A549 (cell line): ENCODE measurements around the gene DAGLA. TPM values are rescaled to one million over a fixed set of nuclear protein-coding genes. Genes with fewer than 3 reads are reported as not detected.

Experiments
- ATAC-seq, 2 experiments: fragments of 200-7000 bp in 1 of 2; fragments of >200 bp in 1 of 2; cut with Nextera tagmentation in 1 of 2; cut with Tn5 transposase in 1 of 2; 3 replicates each; pipeline versions ENCODE4 v1.8.0 to v1.9.1; 2018 to 2020; ENCODE audit warnings: mild to moderate bottlenecking in 1 of 2, moderate library complexity in 1 of 2
- CTCF ChIA-PET: fragments of 300-600 bp; sonication (Branson Sonifier 250); formaldehyde crosslinking; extraction: SDS; loops from one replicate; lab custom pipeline; 2021; ENCODE audit warnings: antibody characterized with exemption, inconsistent platforms; lab: Yijun Ruan, JAX
- POLR2A ChIA-PET: fragments of 350-600 bp; formaldehyde crosslinking; extraction: SDS; loops from one replicate; lab custom pipeline; 2021; ENCODE audit warnings: antibody characterized with exemption, inconsistent platforms; lab: Yijun Ruan, JAX
- DNase-seq, 2 experiments: peaks; one replicate each; pipeline versions ENCODE4 v3.0.0 to v3.0.0-alpha.2; 2011 to 2016; ENCODE audit warnings: low read depth in 1 of 2, low spot score in 1 of 2
- FAIRE-seq: peaks from 2 replicates; lab custom pipeline; 2011; peaks lifted over from hg19 to GRCh38; lab: Jason Lieb, UNC
- H3K27ac ChIP-seq, 2 experiments: fragments of >200 bp; sonication (Bioruptor Twin); formaldehyde crosslinking; 3 replicates each; pipeline ENCODE4 v1.5.1; 2016 to 2017
- H3K4me1 ChIP-seq: fragments of >200 bp; sonication (Bioruptor Twin); formaldehyde crosslinking; 3 replicates; pipeline ENCODE4 v1.6.1; 2016
- H3K4me2 ChIP-seq: fragments of >200 bp; sonication (Bioruptor Twin); formaldehyde crosslinking; 3 replicates; pipeline ENCODE4 v1.6.1; 2016
- H3K4me3 ChIP-seq: fragments of >200 bp; sonication (Bioruptor Twin); formaldehyde crosslinking; 3 replicates; pipeline ENCODE4 v1.5.1; 2016
- H3K9me3 ChIP-seq: fragments of >200 bp; sonication (Bioruptor Twin); formaldehyde crosslinking; 3 replicates; pipeline ENCODE4 v1.6.1; 2016
- ATOH8 ChIP-seq: fragments of 250-450 bp; sonication (Bioruptor Pico); IDR thresholded peaks from 2 replicates; pipeline ENCODE4 v1.5.0; 2020; ENCODE audit warnings: low read depth, mild to moderate bottlenecking, moderate library complexity
- CBX8 ChIP-seq: fragments of 200-600 bp; sonication (generic); IDR thresholded peaks from 2 replicates; pipeline ENCODE4 v1.6.1; 2016
- CEBPB ChIP-seq, 2 experiments: fragments of >200 bp in 1 of 2; sonication (Bioruptor Twin) in 1 of 2; formaldehyde crosslinking in 1 of 2; IDR thresholded peaks; 2 replicates each; pipeline ENCODE4 v1.6.1; 2012 to 2016
- CHD2 ChIP-seq: fragments of 150-350 bp; IDR thresholded peaks from 2 replicates; pipeline ENCODE4 v1.6.1; 2014; ENCODE audit warnings: low read length; ENCODE audit not compliant: partially characterized antibody
- CHD4 ChIP-seq: fragments of 200-600 bp; sonication (generic); IDR thresholded peaks from 2 replicates; pipeline ENCODE4 v1.6.1; 2016; ENCODE audit warnings: antibody characterized with exemption, mild to moderate bottlenecking, borderline replicate concordance
- E2F6 ChIP-seq: IDR thresholded peaks from 2 replicates; pipeline ENCODE4 v1.6.1; 2012; ENCODE audit warnings: low read depth, borderline replicate concordance
- EHF ChIP-seq: fragments of 250-450 bp; sonication (Bioruptor Pico); IDR thresholded peaks from 2 replicates; pipeline ENCODE4 v1.5.0; 2020; ENCODE audit warnings: mild to moderate bottlenecking
- FOSL2 ChIP-seq, 2 experiments: fragments of 450-650 bp in 1 of 2; fragments of >200 bp in 1 of 2; sonication (Bioruptor Twin) in 1 of 2; formaldehyde crosslinking; IDR thresholded peaks; 2 replicates each; pipeline versions ENCODE4 v1.5.0 to v1.6.1; 2016 to 2020; ENCODE audit warnings: mild to moderate bottlenecking in 1 of 2, moderate library complexity in 1 of 2
- HDAC2 ChIP-seq: fragments of 200-600 bp; sonication (generic); IDR thresholded peaks from 2 replicates; pipeline ENCODE4 v1.6.1; 2016
- HEYL ChIP-seq: fragments of 250-450 bp; sonication (Bioruptor Pico); IDR thresholded peaks from 2 replicates; pipeline ENCODE4 v1.8.0; 2021; ENCODE audit warnings: mild to moderate bottlenecking, moderate library complexity
- HMGXB4 ChIP-seq: fragments of 250-450 bp; sonication (Bioruptor Pico); IDR thresholded peaks from 2 replicates; pipeline ENCODE4 v1.5.0; 2021; ENCODE audit warnings: mild to moderate bottlenecking, moderate library complexity, borderline replicate concordance
- HOXB13 ChIP-seq: fragments of 250-450 bp; sonication (Bioruptor Pico); IDR thresholded peaks from 2 replicates; pipeline ENCODE4 v1.5.0; 2020; ENCODE audit warnings: low read depth, mild to moderate bottlenecking, moderate library complexity
- KDM1A ChIP-seq: fragments of 200-600 bp; sonication (generic); IDR thresholded peaks from 2 replicates; pipeline ENCODE4 v1.6.1; 2016; ENCODE audit warnings: low read depth, mild to moderate bottlenecking
- KDM5A ChIP-seq: fragments of 200-600 bp; sonication (generic); IDR thresholded peaks from 2 replicates; pipeline ENCODE4 v1.6.1; 2016; ENCODE audit warnings: antibody characterized with exemption, mild to moderate bottlenecking
- MAFK ChIP-seq: fragments of 450-650 bp; IDR thresholded peaks from 2 replicates; pipeline ENCODE4 v1.6.1; 2014; ENCODE audit not compliant: partially characterized antibody
- MAX ChIP-seq: IDR thresholded peaks from 2 replicates; pipeline ENCODE4 v1.6.1; 2012
- MYC ChIP-seq: IDR thresholded peaks from 2 replicates; pipeline ENCODE4 v1.6.1; 2012; ENCODE audit warnings: mild to moderate bottlenecking, inconsistent platforms, low read length, improper control_type of control experiment, borderline replicate concordance
- NR3C1 ChIP-seq: fragments of >200 bp; sonication (Bioruptor Twin); formaldehyde crosslinking; IDR thresholded peaks from 3 replicates; pipeline ENCODE4 v1.6.1; 2017
- PHF8 ChIP-seq: fragments of 200-600 bp; sonication (generic); IDR thresholded peaks from 2 replicates; pipeline ENCODE4 v1.6.1; 2016; ENCODE audit warnings: low read depth, mild to moderate bottlenecking, antibody characterized with exemption, moderate library complexity, borderline replicate concordance
- POLR2A ChIP-seq: IDR thresholded peaks from 2 replicates; pipeline ENCODE4 v1.6.1; 2012; ENCODE audit warnings: mild to moderate bottlenecking, low read length
- RARB ChIP-seq: fragments of 250-450 bp; sonication (Bioruptor Pico); IDR thresholded peaks from 2 replicates; pipeline ENCODE4 v1.8.0; 2021; ENCODE audit warnings: mild to moderate bottlenecking, moderate library complexity
- SMC3 ChIP-seq: fragments of >200 bp; sonication (Bioruptor Twin); formaldehyde crosslinking; IDR thresholded peaks from 3 replicates; pipeline ENCODE4 v1.6.1; 2018; ENCODE audit warnings: inconsistent platforms
- TP53 ChIP-seq: fragments of 250-450 bp; sonication (Bioruptor Pico); IDR thresholded peaks from 2 replicates; pipeline ENCODE4 v1.5.0; 2021; ENCODE audit warnings: mild to moderate bottlenecking, moderate library complexity
- ZC3H11A ChIP-seq: fragments of 450-650 bp; IDR thresholded peaks from 2 replicates; pipeline ENCODE4 v1.6.1; 2014; ENCODE audit warnings: antibody characterized with exemption, mild to moderate bottlenecking
- ZNF302 ChIP-seq: fragments of 250-450 bp; sonication (Bioruptor Pico); IDR thresholded peaks from 2 replicates; pipeline ENCODE4 v1.9.0; 2021; ENCODE audit warnings: inconsistent platforms, mild to moderate bottlenecking, moderate library complexity
- WGBS: methylation state at CpG from one replicate; pipeline ENCODE4 v1.1.6; 2017; ENCODE audit errors: missing lambda C conversion rate; 5-methylcytosine and 5-hydroxymethylcytosine counted together
- polyA plus RNA-seq, 4 experiments: library from polyadenylated mRNA; depleted of rRNA in 3 of 4; stranded (reverse); fragments of >200 nt; fragmentation: RNase III in 1 of 4; extraction: RNeasy Plus Mini Kit Qiagen cat#74134 plus additional on column Dnase treatment in 1 of 4; gene quantifications; 2 replicates in 3 of 4; 3 replicates in 1 of 4; pipeline ENCODE4 v1.2.3, GENCODE V29; 2011 to 2017

Gene DAGLA
- polyA plus RNA-seq, 2 of the 4 experiments (the other 2 are of a cell fraction), result 0.93 to 2.5 TPM

GRCh38 chr11:61689164-61689496, 8.9 kb downstream of the DAGLA start (continued):
- TF ChIP-seq HMGXB4 (CRISPR knock-in tag) (no peak), HOXB13 (no peak)

GRCh38 chr11:61690706-61691379, 10.7 kb downstream of the DAGLA start:
- no peak for FAIRE-seq
- H3K4me1 ChIP-seq, result peaks cover 33% of the 10 kb centered on the region
- 90% methylated on average over 15 of the region's 17 CpGs for WGBS
- CTCF ChIA-PET, result interaction anchor here (0.9 to 5.0 kb wide), 8 partner anchors 10 to 213 kb away, joined by 3 to 15 read pairs (median 4); no protein-coding TSS in a partner anchor
- H3K27ac ChIP-seq, result no peak overlapping the region
- TF ChIP-seq HDAC2, result no peak
- TF ChIP-seq ZC3H11A, result no peak
- no peak for TF ChIP-seq KDM1A
- TF ChIP-seq FOSL2 (IDR thresholded peaks at IDR 0.05), result no peak
- TF ChIP-seq FOSL2 (CRISPR knock-in tag; IDR thresholded peaks at IDR 0.05), result no peak
- no peak for TF ChIP-seq SMC3
- TF ChIP-seq MYC, result no peak
- no peak for TF ChIP-seq CHD2
- no peak for TF ChIP-seq E2F6
- no peak for TF ChIP-seq POLR2A
- TF ChIP-seq, all 56 proteins: peak for 0
- DNase-seq (no peak), ATAC-seq (no peak)
- POLR2A ChIA-PET, result no interaction called here
- Histone ChIP-seq H3K9me3 (no peaks in the 10 kb centered on the region), H3K4me3 (no peak overlapping the region), H3K4me2 (no peak overlapping the region)

- Histone ChIP-seq H3K27ac (no peak overlapping the region), H3K4me1 (peaks cover 40% of the 10 kb centered on the region), H3K4me2 (no peak overlapping the region), H3K9me3 (no peaks in the 10 kb centered on the region), H3K4me3 (no peak overlapping the region)
- CTCF ChIA-PET, result interaction anchor here (0.9 to 5.0 kb wide), 5 partner anchors 16 to 214 kb away, joined by 3 to 15 read pairs (median 4); no protein-coding TSS in a partner anchor
- no peak for ATAC-seq
- 91% methylated on average over 11 of the region's 12 CpGs for WGBS
- FAIRE-seq, result no peak
- DNase-seq, result no peak
- TF ChIP-seq KDM1A (no peak), PHF8 (no peak), ZC3H11A (no peak), CHD2 (no peak), HEYL (CRISPR knock-in tag) (no peak), CHD4 (no peak), CEBPB (IDR thresholded peaks at IDR 0.05) (no peak), NR3C1 (no peak), EHF (CRISPR knock-in tag) (no peak), MAX (no peak), MYC (no peak), CBX8 (no peak), TP53 (CRISPR knock-in tag) (no peak), MAFK (no peak), ATOH8 (no peak), HDAC2 (no peak), RARB (CRISPR knock-in tag) (no peak), ZNF302 (CRISPR knock-in tag) (no peak), KDM5A (no peak)
- TF ChIP-seq, all 56 proteins: peak for 0
- POLR2A ChIA-PET, result no interaction called here
These were observed 11.4 kb downstream of the DAGLA start for GRCh38 chr11:61691380-61692156.
